Erythroblast (primary cell): ENCODE results near the gene ERVMER34-1.

Experiments
- GATA1 ChIP-seq: IDR thresholded peaks from 2 replicates; pipeline ENCODE4 v1.6.1; 2011; ENCODE audit warnings: low read depth, mild to moderate bottlenecking, control low read depth, low read length, moderate library complexity
- POLR2A ChIP-seq: IDR thresholded peaks from 2 replicates; pipeline ENCODE4 v1.6.1; 2011; ENCODE audit warnings: mild to moderate bottlenecking, low read length

- no peak for TF ChIP-seq POLR2A
- no peak for TF ChIP-seq GATA1
These were observed 57.7 kb downstream of the ERVMER34-1 start for GRCh38 chr4:52693492-52693891.
